Natural killer cell (primary cell): ENCODE results near the gene CASQ2. TPM values are rescaled to one million over a fixed set of nuclear protein-coding genes. Genes with fewer than 3 reads are reported as not detected.

ENCODE experiments used
- ATAC-seq, 3 donors: fragments of 150-1000 bp in 2 of 3; fragments of 200-7000 bp in 1 of 3; cut with Tn5 transposase; 1 replicate in 1 of 3; 2 replicates in 2 of 3; pipeline ENCODE4 v1.10.0; 2021; ENCODE audit warnings: mild to moderate bottlenecking in 2 of 3, moderate library complexity in 2 of 3
- DNase-seq, 2 donors: peaks; one replicate each; pipeline versions ENCODE4 v3.0.0 to v3.0.0-alpha.2; 2013 to 2021; ENCODE audit warnings: mixed read lengths in 1 of 2
- H3K27ac ChIP-seq: one replicate; pipeline ENCODE4 v1.5.1; 2013; ENCODE audit warnings: mild to moderate bottlenecking, low read length
- H3K27me3 ChIP-seq: one replicate; pipeline ENCODE4 v1.6.1; 2013; ENCODE audit warnings: low read length; ENCODE audit not compliant: control insufficient read depth, insufficient read depth
- H3K36me3 ChIP-seq: one replicate; pipeline ENCODE4 v1.6.1; 2013; ENCODE audit warnings: low read length; ENCODE audit not compliant: control insufficient read depth, insufficient read depth
- H3K4me1 ChIP-seq: one replicate; pipeline ENCODE4 v1.6.1; 2013; ENCODE audit warnings: low read length; ENCODE audit not compliant: control insufficient read depth, insufficient read depth
- H3K4me3 ChIP-seq: one replicate; pipeline ENCODE4 v1.5.1; 2013; ENCODE audit warnings: low read length
- H3K9me3 ChIP-seq: one replicate; pipeline ENCODE4 v1.6.1; 2013; ENCODE audit warnings: low read length; ENCODE audit not compliant: control insufficient read depth, insufficient read depth
- H3K27ac Mint-ChIP-seq, 2 donors: one replicate each; pipeline ENCODE4 v1.8.0; 2022; ENCODE audit warnings: mild to moderate bottlenecking in 2 of 2, mixed read lengths in 2 of 2, moderate library complexity in 1 of 2
- H3K27me3 Mint-ChIP-seq, 2 donors: one replicate each; pipeline ENCODE4 v1.8.0; 2022; ENCODE audit warnings: low read depth in 2 of 2, mixed read lengths in 2 of 2
- H3K36me3 Mint-ChIP-seq: one replicate; pipeline ENCODE4 v1.8.0; 2022; ENCODE audit warnings: mixed read lengths
- H3K4me1 Mint-ChIP-seq, 2 donors: one replicate each; pipeline ENCODE4 v1.8.0; 2022; ENCODE audit warnings: mixed read lengths in 2 of 2
- H3K4me3 Mint-ChIP-seq: one replicate; pipeline ENCODE4 v1.8.0; 2022; ENCODE audit warnings: mild to moderate bottlenecking, moderate library complexity, mixed read lengths
- H3K9me3 Mint-ChIP-seq, 2 donors: one replicate each; pipeline ENCODE4 v1.8.0; 2022; ENCODE audit warnings: mixed read lengths in 2 of 2
- WGBS: methylation state at CpG from one replicate; pipeline ENCODE4 v1.1.7; 2013; ENCODE audit warnings: missing lambda C conversion rate; ENCODE audit not compliant: insufficient coverage; 5-methylcytosine and 5-hydroxymethylcytosine counted together
- intact Hi-C: fragments of 100-400 bp; cut with micrococcal nuclease; formaldehyde crosslinking; loops from one replicate; pipeline ENCODE4 v1.14.2; 2022
- total RNA-seq, 4 donors: library from RNA; stranded (reverse); fragments of 120-200 nt in 1 of 4; gene quantifications; one replicate each; pipeline versions ENCODE4 v1.2.3 to v1.2.4, GENCODE V29; 2013 to 2022
- TF ChIP-seq, protein P1 (sequence below): fragments of 200-600 bp; IDR thresholded peaks from one replicate; pipeline ENCODE4 v1.8.0; 2022; ENCODE audit warnings: antibody characterized with exemption

Gene CASQ2
- total RNA-seq, 3 donors from 2014 or later (not counting 1 experiment from before 2014, with no cell fraction given), result not detected

DNA sequence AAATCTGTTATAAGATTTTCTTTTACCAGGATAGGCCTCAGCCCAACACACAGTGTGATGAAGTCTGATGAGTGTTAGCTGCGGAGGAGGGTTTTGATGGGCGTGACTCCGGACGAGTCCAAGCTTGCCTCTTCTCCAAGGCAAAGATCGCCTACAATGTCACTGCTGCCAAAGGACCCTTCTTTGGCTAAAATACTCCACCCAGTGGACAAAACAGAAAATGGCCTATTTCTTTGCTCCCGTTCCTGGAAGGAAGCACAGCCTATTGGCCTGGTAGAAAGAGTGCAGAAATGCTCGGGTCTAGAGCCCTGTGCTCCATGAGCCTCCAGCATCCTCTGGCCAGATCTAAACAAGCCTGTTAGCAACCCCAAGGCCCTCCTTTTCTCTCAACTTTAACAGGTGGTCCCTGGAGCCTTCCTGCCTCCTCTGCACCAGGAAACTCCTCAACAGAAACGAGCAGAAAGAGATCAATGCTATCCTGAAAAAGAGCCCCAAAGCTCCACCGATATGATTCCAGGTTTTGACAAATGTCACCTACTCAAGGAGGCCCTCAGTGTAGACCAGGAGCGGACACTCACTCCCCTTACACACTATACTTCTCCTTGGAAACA is 3.4 kb upstream of the CASQ2 start:
- Histone ChIP-seq H3K27ac (no peak overlapping the region), H3K36me3 (no peaks in the 10 kb centered on the region), H3K27me3 (no peaks in the 10 kb centered on the region), H3K4me1 (no peaks in the 10 kb centered on the region), H3K9me3 (no peaks in the 10 kb centered on the region), H3K4me3 (no peak overlapping the region)
- 28% methylated on average over 10 of the region's 10 CpGs for WGBS
- intact Hi-C loops, result loop anchor here (5.0 kb wide), 1 partner anchor 165 kb away; no protein-coding TSS in a partner anchor
- Mint-ChIP-seq H3K36me3 (no peaks in the 10 kb centered on the region), H3K4me3 (no peak overlapping the region), H3K9me3 (no peaks in the 10 kb centered on the region), H3K27me3 (peaks cover 4 to 17% of the 10 kb centered on the region in 2 donors), H3K4me1 (no peaks in the 10 kb centered on the region), H3K27ac (no peak overlapping the region)
- DNase-seq (peak in 1 of 2 donors; percentile 23), ATAC-seq (peak in 2 of 3 donors; percentile 10 to 43)
- TF ChIP-seq, protein P1, sequence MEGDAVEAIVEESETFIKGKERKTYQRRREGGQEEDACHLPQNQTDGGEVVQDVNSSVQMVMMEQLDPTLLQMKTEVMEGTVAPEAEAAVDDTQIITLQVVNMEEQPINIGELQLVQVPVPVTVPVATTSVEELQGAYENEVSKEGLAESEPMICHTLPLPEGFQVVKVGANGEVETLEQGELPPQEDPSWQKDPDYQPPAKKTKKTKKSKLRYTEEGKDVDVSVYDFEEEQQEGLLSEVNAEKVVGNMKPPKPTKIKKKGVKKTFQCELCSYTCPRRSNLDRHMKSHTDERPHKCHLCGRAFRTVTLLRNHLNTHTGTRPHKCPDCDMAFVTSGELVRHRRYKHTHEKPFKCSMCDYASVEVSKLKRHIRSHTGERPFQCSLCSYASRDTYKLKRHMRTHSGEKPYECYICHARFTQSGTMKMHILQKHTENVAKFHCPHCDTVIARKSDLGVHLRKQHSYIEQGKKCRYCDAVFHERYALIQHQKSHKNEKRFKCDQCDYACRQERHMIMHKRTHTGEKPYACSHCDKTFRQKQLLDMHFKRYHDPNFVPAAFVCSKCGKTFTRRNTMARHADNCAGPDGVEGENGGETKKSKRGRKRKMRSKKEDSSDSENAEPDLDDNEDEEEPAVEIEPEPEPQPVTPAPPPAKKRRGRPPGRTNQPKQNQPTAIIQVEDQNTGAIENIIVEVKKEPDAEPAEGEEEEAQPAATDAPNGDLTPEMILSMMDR, result peak; percentile 20

DNA sequence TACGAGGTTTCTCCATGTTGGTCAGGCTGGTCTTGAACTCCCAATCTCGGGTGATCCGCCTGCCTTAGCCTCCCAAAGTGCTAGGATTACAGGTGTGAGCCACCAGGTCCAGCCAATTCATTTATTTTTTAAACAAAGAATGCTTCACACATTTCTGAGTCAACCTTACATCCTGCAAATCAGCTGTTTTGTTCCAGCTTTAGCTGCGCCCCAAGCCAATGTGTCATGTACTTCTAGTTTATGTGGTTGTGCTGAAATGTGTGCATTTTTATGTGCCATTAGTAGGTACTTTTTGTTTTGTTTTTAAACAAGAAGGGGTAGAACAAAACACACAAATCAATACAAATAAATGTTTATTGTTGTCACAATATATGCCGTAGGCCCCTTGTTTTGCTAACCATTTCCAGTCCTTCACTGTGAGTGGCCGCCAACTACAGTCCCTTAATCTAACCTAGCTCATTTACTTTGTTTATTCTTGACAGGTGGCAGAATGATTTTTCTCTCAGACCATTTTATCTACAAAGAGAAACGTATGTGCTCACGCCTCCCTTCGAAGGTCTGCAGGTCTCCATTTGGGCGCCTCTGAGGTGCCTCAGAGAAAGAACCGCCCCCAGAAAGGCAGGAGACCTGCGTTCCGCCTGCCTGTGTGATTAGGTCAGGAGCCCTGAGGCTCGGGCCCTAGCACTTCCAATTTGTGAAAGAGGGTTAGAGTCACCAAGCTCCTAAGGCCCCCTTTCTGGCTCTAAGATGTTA is 2.8 kb upstream of the CASQ2 start:
- Mint-ChIP-seq H3K27ac (no peak overlapping the region), H3K27me3 (peaks cover 4 to 17% of the 10 kb centered on the region in 2 donors), H3K4me1 (no peaks in the 10 kb centered on the region), H3K4me3 (no peak overlapping the region), H3K9me3 (no peaks in the 10 kb centered on the region), H3K36me3 (no peaks in the 10 kb centered on the region)
- no peaks in the 10 kb centered on the region for H3K36me3 ChIP-seq
- H3K27me3 ChIP-seq, result no peaks in the 10 kb centered on the region
- TF ChIP-seq, protein P1, result no peak
- no peaks in the 10 kb centered on the region for H3K9me3 ChIP-seq
- DNase-seq (no peak), ATAC-seq (no peak)
- no peak overlapping the region for H3K4me3 ChIP-seq
- intact Hi-C loops, result loop anchor here (5.0 kb wide), 1 partner anchor 164 kb away; no protein-coding TSS in a partner anchor
- H3K4me1 ChIP-seq, result no peaks in the 10 kb centered on the region
- H3K27ac ChIP-seq, result no peak overlapping the region
- WGBS, result 75% methylated on average over 13 of the region's 14 CpGs

DNA sequence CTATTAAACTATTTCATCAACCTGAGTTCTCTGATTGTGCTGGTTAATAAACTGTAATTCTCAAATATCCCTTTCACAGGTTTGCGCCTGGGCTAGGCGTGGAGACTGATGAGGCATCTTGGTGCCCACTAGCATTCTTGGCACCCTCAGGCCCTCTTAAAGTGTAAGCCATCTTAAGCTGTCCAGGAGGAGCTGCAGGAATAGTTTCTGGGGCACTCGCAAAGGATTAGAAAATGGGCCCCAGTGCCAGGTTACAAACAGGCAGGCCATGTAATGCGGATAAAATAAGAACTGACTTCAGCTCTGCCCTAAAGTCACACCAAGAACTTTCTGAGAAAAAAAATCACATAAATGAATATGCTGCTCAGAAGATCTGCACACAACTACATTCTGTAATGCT is 1.1 kb downstream of the CASQ2 start:
- intact Hi-C loops, result no loop called here
- WGBS, result over 99% methylated on average over 4 of the region's 4 CpGs
- H3K27me3 ChIP-seq, result no peaks in the 10 kb centered on the region
- H3K4me1 ChIP-seq, result no peaks in the 10 kb centered on the region
- no peaks in the 10 kb centered on the region for H3K9me3 ChIP-seq
- H3K4me3 ChIP-seq, result no peak overlapping the region
- ATAC-seq, result no peak
- no peak overlapping the region for H3K27ac ChIP-seq
- H3K36me3 ChIP-seq, result no peaks in the 10 kb centered on the region
- DNase-seq, result no peak
- H3K27me3 Mint-ChIP-seq, result peaks cover 15 to 20% of the 10 kb centered on the region in 2 donors
- H3K9me3 Mint-ChIP-seq, result no peaks in the 10 kb centered on the region
- H3K4me1 Mint-ChIP-seq, result no peaks in the 10 kb centered on the region
- H3K36me3 Mint-ChIP-seq, result no peaks in the 10 kb centered on the region
- TF ChIP-seq, protein P1, result no peak
- H3K27ac Mint-ChIP-seq, result no peak overlapping the region
- no peak overlapping the region for H3K4me3 Mint-ChIP-seq
